Activated naive CD8-positive, alpha-beta T cell (primary cell): ENCODE data around the gene TNS4.

Experiments used
- H3K27ac Mint-ChIP-seq: one replicate; pipeline ENCODE4 v1.8.0; 2021; ENCODE audit warnings: mixed read lengths
- H3K27me3 Mint-ChIP-seq: one replicate; pipeline ENCODE4 v1.8.0; 2021; ENCODE audit warnings: mixed read lengths
- H3K36me3 Mint-ChIP-seq: one replicate; pipeline ENCODE4 v1.8.0; 2021; ENCODE audit warnings: mixed read lengths
- H3K4me1 Mint-ChIP-seq: one replicate; pipeline ENCODE4 v1.8.0; 2021; ENCODE audit warnings: low read depth, mixed read lengths
- H3K4me3 Mint-ChIP-seq: one replicate; pipeline ENCODE4 v1.8.0; 2021; ENCODE audit warnings: mild to moderate bottlenecking, mixed read lengths
- H3K9me3 Mint-ChIP-seq: one replicate; pipeline ENCODE4 v1.8.0; 2021; ENCODE audit warnings: low read depth, mixed read lengths

The TNS4 gene

DNA sequence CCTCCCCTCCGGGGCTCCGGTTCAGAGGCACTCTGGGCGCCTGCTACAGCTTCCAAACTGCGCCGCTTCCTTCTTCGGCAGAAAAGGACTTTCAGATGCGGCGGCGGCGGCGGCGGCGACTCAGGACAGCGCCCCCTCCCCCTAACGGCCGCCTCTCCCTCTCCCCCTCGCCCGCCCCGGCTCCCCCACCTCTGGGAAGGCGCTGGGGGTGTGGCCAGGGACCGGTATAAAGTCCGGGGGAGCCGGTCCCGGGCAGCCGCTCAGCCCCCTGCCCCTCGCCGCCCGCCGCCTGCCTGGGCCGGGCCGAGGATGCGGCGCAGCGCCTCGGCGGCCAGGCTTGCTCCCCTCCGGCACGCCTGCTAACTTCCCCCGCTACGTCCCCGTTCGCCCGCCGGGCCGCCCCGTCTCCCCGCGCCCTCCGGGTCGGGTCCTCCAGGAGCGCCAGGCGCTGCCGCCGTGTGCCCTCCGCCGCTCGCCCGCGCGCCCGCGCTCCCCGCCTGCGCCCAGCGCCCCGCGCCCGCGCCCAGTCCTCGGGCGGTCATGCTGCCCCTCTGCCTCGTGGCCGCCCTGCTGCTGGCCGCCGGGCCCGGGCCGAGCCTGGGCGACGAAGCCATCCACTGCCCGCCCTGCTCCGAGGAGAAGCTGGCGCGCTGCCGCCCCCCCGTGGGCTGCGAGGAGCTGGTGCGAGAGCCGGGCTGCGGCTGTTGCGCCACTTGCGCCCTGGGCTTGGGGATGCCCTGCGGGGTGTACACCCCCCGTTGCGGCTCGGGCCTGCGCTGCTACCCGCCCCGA, 58.0 kb downstream of the TNS4 start, which contains the start of gene IGFBP4:
Gene IGFBP4 (plus strand): TSS at position 255 of the 792 bp plus-strand sequence. CDS start 286 bp downstream, at position 541.
- H3K27ac Mint-ChIP-seq = peak within 1 kb of the TSS; percentile 68
- peaks cover 29% of the 10 kb centered on the region for H3K4me1 Mint-ChIP-seq
- H3K27me3 Mint-ChIP-seq = peaks cover 3% of the 10 kb centered on the region
- H3K36me3 Mint-ChIP-seq = no peaks in the 10 kb centered on the region
- peak within 1 kb of the TSS; percentile 74 for H3K4me3 Mint-ChIP-seq
- H3K9me3 Mint-ChIP-seq = no peaks in the 10 kb centered on the region

- Mint-ChIP-seq H3K36me3 (no peaks in the 10 kb centered on the region), H3K4me3 (peak overlapping the region; percentile 63), H3K27ac (peak overlapping the region; percentile 46), H3K4me1 (peaks cover 22% of the 10 kb centered on the region), H3K9me3 (no peaks in the 10 kb centered on the region), H3K27me3 (peaks cover under 1% of the 10 kb centered on the region)
These were observed 58.8 kb downstream of the TNS4 start for GRCh38 chr17:40442392-40443195.

DNA sequence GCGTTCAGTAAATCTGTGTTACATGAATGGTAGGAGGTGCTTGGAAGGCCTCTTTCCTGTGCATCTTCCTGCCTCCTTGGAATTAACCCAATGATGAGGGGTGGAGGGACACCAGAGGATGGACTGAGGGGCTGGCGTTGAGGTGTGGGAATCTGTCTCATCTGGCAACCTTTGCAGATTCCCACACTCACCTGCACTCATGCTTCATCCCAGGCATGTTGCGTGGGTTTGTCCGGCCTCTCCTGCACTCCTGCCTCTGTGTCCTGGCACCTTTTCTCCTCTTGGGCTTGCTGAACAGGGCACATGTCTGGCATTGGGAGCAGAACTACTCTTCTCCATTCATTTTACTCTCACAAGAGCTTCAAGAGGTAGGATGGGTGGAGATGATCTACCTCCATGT, 61.3 kb downstream of the TNS4 start:
- H3K4me3 Mint-ChIP-seq = no peak overlapping the region
- no peaks in the 10 kb centered on the region for H3K36me3 Mint-ChIP-seq
- no peak overlapping the region for H3K27ac Mint-ChIP-seq

DNA sequence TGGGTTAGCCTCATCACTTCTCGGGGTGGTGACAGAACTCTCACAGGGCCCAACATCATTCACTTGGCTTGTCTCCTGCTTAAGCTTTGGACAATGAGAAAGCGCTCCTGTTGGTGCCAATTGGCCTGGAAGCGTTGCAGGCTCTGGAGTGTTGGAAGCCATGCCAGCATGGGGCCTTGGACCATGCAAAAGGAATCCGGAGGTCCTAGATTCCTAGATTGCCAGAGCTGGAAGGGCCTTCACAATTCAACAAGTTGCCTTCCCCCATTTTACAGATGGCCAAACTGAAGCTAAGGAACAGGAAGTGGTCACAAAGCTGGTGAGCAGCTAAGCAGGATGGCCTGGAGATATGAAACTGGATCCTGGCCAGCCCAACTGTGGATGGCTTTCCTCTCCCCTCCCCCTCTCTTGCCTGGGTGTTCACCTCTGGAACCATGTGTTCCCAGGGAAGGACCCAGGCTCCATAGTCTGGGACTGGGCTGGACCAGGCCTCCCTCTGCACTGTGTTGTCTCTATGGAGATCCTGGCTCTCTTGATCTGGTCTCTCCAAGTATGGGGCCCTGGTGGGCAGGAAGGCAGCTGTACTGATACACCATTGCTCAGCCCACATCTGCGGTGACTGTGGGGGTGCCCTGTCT, 64.2 kb downstream of the TNS4 start:
- peaks cover 9% of the 10 kb centered on the region for H3K4me1 Mint-ChIP-seq
- H3K27me3 Mint-ChIP-seq = no peaks in the 10 kb centered on the region
- no peak overlapping the region for H3K4me3 Mint-ChIP-seq
- H3K9me3 Mint-ChIP-seq = no peaks in the 10 kb centered on the region
- H3K27ac Mint-ChIP-seq = no peak overlapping the region
- H3K36me3 Mint-ChIP-seq = no peaks in the 10 kb centered on the region

More for the DNA sequence above, 61.3 kb downstream of the TNS4 start:
- Mint-ChIP-seq H3K4me1 (peaks cover 19% of the 10 kb centered on the region), H3K27me3 (no peaks in the 10 kb centered on the region), H3K9me3 (no peaks in the 10 kb centered on the region)

DNA sequence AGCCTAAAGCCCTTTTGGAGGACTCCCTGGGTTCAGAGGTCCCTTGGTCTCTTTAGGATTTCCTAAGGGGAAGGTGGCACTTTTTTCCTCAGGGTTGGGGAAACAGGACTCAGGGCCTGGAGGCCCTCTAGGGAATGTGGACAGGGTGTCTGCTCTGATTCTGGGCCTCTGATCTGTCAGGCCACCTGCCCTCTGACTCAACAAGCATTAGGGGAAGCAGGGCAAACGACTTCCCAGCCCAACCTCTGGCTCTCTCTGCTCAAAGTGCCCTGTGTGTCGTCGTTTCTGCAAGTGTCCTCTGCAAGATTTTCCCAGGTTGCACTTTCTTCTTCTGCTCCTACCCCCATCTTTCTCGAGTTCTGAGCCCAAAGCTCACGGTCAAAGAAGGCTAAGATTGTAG, 64.8 kb downstream of the TNS4 start:
- no peak overlapping the region for H3K4me3 Mint-ChIP-seq
- H3K27me3 Mint-ChIP-seq = no peaks in the 10 kb centered on the region
- H3K36me3 Mint-ChIP-seq = no peaks in the 10 kb centered on the region
- peaks cover 9% of the 10 kb centered on the region for H3K4me1 Mint-ChIP-seq
- no peak overlapping the region for H3K27ac Mint-ChIP-seq
- H3K9me3 Mint-ChIP-seq = no peaks in the 10 kb centered on the region

- Mint-ChIP-seq H3K27me3 (no peaks in the 10 kb centered on the region), H3K4me3 (no peak overlapping the region), H3K9me3 (no peaks in the 10 kb centered on the region), H3K27ac (no peak overlapping the region), H3K36me3 (no peaks in the 10 kb centered on the region), H3K4me1 (peaks cover 9% of the 10 kb centered on the region)
These were observed 67.6 kb downstream of the TNS4 start for GRCh38 chr17:40433551-40434415.

DNA sequence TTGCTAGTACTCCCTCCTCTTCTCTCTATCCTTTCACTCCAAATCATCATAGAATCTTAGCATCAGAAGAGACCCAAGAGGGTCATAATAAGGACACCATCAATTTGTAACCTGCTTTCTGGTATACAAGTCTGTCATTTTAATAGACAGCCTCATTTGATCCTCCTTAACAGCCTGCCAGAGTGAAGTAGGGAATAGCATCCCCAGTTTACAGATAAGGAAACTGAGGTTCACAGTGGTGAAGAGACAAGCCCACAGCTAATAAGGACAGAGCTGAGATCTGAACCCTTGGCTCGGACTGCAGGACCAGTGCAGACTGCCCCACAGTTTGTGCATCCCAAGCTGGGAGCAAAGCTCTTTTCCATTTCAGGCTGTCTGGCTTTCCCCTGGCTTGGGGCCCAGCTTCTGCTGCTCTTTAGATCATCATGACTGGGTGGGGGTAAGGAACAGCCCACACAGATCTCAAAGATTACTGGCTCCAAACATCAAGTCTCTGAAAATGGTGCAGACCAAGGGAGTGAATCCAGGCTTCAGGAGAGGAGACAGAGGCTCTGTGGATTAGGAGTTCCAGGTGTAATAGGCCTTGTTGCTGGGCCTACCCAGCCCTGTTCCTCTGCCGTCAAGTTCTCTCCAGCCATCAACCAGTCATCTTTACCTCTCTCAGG, 68.4 kb downstream of the TNS4 start:
- H3K4me1 Mint-ChIP-seq = peaks cover 11% of the 10 kb centered on the region
- no peak overlapping the region for H3K4me3 Mint-ChIP-seq
- no peak overlapping the region for H3K27ac Mint-ChIP-seq
- H3K27me3 Mint-ChIP-seq = no peaks in the 10 kb centered on the region
- H3K9me3 Mint-ChIP-seq = no peaks in the 10 kb centered on the region
- no peaks in the 10 kb centered on the region for H3K36me3 Mint-ChIP-seq

GRCh38 chr17:40431231-40431602, 70.2 kb downstream of the TNS4 start:
- no peaks in the 10 kb centered on the region for H3K9me3 Mint-ChIP-seq
- peaks cover 25% of the 10 kb centered on the region for H3K4me1 Mint-ChIP-seq
- H3K27ac Mint-ChIP-seq = no peak overlapping the region
- H3K36me3 Mint-ChIP-seq = no peaks in the 10 kb centered on the region
- H3K4me3 Mint-ChIP-seq = no peak overlapping the region
- no peaks in the 10 kb centered on the region for H3K27me3 Mint-ChIP-seq

DNA sequence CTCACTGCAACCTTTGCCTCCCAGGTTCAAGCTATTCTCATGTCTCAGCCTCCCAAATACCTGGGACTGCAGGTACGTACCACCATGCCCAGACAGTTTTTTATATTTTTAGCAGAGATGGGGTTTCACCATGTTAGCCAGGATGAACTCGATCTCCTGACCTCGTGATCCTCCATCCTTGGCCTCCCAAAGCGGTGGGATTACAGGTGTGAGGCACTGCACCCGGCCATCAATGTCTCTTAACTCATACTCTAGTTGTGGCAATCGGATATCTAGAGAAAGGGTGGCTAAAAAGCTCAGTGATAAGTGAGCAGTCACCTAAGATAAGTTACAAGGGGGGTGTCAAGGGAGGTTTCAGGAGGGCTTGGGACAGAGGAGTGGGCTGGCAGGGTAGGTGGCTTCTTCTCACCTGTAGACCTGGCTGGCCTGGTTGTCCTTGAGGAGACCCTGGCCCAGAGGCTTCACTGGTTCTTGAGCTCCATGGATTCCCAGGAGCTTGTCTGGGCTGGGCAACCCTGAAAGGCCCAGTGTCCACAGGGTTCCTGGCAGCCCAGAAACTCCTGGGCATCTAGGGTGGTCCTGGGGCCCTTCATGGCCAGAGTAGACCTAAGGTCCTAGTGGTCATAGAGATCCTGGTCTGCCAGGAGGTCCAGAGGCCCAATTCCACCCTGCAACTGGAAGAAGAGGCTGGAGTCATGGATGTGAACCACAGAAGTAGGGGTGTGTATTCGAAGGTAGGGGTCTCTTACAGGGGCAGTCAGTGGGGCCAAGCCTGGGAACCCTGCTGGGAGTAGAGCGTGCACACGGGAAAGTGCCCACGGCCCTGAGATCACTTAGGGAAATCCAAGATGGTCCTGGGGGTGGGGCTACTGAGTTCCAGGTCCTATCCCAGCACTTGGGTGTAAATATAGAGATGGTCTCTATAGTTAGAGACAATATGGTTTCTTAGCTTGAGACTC, 70.9 kb downstream of the TNS4 start:
- no peaks in the 10 kb centered on the region for H3K36me3 Mint-ChIP-seq
- H3K27ac Mint-ChIP-seq = peak overlapping the region; percentile 22
- no peaks in the 10 kb centered on the region for H3K9me3 Mint-ChIP-seq
- peaks cover 32% of the 10 kb centered on the region for H3K4me1 Mint-ChIP-seq
- H3K4me3 Mint-ChIP-seq = no peak overlapping the region
- no peaks in the 10 kb centered on the region for H3K27me3 Mint-ChIP-seq

GRCh38 chr17:40427002-40427491, 74.4 kb downstream of the TNS4 start:
- Mint-ChIP-seq H3K4me3 (peak overlapping the region; percentile 31), H3K27ac (no peak overlapping the region), H3K9me3 (no peaks in the 10 kb centered on the region), H3K27me3 (no peaks in the 10 kb centered on the region), H3K36me3 (no peaks in the 10 kb centered on the region), H3K4me1 (peaks cover 28% of the 10 kb centered on the region)
